GM19463 (cell line): ENCODE data around the gene BMP3.
A peak's percentile ranks its signal among the peaks of the same experiment; 100 is the strongest.

Experiments used
- ATAC-seq: cut with Tn5 transposase; IDR thresholded peaks from one replicate; pipeline ENCODE4 v1.9.1; 2021; ENCODE audit warnings: mild to moderate bottlenecking, moderate library complexity; ENCODE audit not compliant: unreplicated experiment

BMP3 gene

GRCh38 chr4:81040012-81040659, 9.6 kb downstream of the BMP3 start:
- ATAC-seq, result peak; percentile 61

GRCh38 chr4:81042578-81043365, 12.3 kb downstream of the BMP3 start:
- no peak for ATAC-seq

DNA sequence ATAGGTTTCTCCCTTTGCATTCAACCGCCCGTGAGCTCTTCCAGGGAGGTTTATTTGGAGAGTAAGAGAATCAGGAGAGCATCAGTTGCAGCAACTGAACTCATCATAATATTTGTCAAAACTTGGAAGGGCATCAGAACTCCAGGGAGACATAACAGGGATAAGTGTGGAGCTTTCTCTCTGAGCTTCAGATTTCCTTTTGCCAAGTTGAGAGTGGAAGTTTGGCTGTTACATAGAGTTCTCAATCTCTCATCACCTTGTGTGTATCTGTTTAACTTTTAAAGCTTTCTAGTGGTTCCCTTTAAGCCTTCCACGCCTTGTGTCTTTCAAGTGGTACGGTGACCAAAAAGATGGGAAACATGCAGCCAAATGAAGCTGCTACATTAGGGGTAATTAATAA, 18.8 kb downstream of the BMP3 start:
- ATAC-seq, result no peak

DNA sequence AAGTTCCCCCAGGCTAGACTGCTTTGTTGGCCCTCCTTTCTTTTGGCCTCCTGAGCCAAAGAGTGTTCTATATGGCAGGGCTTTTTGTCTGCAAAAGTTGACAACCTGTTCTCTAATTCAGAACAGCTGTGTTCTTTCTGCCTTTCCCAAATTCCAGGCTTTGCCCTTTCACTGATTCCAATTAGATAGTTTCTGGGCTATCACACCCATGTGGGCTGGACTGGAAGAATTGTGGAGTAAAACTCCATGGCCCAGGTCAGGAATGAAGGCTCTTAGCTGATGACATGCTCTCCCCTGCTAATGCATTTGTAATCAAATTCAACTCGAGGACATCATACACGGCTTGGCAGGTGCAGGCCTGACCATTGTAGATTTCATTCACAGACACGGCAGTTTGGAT, 19.4 kb downstream of the BMP3 start:
- no peak for ATAC-seq

GRCh38 chr4:81052119-81053068, 21.9 kb downstream of the BMP3 start:
- ATAC-seq, result peak; percentile 98

GRCh38 chr4:81058621-81059020, 28.1 kb downstream of the BMP3 start:
- no peak for ATAC-seq

DNA sequence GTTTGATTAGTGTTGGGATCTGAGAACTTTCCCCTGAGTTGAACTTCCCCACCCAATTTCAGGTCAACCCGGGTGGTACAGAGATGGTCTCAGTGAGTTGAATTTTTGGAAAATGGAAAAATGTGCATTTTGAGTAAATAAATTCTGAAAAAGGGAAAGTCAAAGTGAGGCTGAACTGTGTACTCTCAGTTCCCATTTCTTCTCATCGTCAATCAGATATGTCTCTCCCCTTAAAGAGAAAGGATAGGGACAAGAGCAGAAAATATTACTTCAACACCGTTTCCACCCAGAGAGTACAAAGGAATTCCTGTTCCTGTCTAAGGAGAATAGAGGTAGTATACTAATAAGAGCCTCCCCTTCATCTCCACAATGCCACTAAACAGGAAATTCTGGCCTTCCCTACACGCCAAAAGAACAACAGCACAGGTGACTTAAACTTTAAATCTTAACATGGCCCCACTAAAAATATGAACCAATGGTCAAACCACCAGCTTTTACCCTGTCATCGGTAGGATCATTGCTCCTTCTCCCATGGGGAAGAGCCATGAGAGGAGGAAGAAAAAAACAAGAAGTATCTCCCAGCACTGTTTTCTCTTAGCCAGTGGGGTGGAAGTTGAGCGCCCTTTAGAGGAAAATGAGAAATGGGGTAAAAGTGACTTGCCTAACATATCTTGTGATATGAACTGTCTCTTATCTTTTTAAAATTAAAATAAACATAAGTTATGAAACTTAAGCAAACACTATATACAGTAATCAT, 30.3 kb downstream of the BMP3 start:
- ATAC-seq, result no peak

DNA sequence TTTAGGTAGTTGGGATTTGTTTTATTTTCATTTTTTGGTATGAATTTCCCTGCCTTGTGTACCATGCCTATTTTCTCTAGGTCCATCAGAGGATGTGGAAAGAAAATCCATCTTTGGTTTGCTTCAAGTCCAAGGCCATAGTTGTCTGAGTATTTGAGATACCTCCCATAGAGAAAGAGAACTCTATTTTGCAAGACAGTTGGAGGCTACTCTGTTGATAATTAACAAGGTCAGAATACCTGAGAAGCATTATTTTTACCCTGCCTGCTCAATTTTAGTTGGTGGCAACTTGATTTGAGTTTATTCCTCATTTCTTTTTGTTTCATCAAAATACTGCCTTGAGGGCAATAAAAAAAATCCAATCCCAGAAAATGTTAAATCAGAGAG, 30.8 kb downstream of the BMP3 start:
- no peak for ATAC-seq

- no peak for ATAC-seq
These were observed 31.5 kb downstream of the BMP3 start for GRCh38 chr4:81062001-81062400.

GRCh38 chr4:81065446-81065845, 34.9 kb downstream of the BMP3 start:
- no peak for ATAC-seq

GRCh38 chr4:81069706-81070331, 39.3 kb downstream of the BMP3 start:
- peak; percentile 95 for ATAC-seq

DNA sequence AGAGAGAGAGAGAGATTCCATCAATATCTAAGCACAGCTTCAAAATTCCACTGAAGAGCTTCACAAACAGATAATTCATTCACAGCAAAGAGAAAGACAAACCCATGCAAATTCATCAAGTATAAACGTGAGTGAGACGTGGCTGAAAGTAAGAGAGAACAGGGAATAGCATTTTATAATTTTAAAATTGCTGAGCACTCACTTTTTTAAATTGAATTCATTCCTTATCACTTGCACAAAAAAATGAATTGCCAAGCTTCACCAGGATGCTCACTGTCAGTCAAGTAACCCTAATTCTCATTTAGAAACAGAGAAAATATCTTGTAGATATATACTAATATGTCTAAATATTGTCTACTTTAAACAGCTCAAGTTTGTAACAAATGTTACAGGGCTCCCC, 40.5 kb downstream of the BMP3 start:
- no peak for ATAC-seq

DNA sequence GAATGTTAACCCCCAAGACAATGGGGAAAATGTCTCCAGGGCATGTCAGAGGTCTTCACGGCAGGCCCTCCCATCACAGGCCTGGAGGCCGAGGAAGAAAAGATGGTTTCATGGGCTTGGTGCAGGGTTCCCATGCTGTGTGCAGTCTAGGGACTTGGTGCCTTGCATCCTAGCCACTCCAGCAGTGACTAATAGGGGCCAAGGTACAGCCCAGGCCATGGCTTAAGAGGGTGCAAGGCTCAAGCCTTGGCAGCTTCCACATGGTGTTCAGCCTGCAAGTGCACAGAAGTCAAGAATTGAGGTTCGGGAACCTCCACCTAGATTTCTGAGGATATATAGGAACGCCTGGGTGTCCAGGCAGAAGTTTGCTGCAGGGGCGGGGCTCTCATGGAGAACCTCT, 50.6 kb downstream of the BMP3 start:
- no peak for ATAC-seq

- ATAC-seq, result no peak
These were observed 53.5 kb downstream of the BMP3 start for GRCh38 chr4:81084029-81084428.

DNA sequence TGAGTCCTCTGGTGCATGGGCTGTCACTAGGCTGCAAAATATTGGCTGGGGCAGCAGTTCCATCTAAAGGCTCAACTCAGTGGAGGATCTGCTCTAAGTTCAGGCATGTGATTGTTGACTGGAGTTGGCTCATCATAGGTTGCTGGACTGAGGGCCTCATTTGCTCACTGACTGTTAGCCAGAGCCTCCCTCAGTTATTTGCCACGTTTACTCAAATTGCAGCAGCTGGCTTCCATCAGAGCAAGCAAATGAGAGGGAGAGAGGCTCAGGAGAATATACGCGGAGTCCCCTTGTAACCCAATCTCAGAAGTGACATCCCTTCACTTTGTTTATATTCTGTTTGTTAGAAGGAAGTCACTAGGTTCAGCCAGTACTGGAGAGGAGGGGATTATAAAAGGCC, 54.1 kb downstream of the BMP3 start:
- ATAC-seq, result no peak

GRCh38 chr4:81085291-81085690, 54.8 kb downstream of the BMP3 start:
- no peak for ATAC-seq

DNA sequence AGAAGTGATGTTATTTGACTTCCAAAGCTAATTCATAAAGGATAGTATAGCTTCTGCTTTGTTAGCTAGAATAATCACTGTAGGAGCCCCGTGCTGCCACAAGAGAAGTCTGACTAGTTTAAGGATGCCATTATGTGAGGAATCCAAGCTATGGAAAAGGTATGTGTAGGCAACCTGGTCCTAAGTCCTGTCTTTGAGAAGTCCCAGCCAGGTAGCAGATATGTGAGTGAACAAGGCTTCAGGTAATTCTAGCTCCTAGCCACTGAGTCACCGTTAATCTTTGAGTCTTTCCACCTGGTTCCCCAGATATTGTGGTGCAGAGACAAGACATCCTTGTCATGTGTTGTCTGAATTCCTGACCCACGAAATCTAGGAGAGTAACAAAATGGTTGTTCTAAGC, 55.5 kb downstream of the BMP3 start:
- no peak for ATAC-seq

DNA sequence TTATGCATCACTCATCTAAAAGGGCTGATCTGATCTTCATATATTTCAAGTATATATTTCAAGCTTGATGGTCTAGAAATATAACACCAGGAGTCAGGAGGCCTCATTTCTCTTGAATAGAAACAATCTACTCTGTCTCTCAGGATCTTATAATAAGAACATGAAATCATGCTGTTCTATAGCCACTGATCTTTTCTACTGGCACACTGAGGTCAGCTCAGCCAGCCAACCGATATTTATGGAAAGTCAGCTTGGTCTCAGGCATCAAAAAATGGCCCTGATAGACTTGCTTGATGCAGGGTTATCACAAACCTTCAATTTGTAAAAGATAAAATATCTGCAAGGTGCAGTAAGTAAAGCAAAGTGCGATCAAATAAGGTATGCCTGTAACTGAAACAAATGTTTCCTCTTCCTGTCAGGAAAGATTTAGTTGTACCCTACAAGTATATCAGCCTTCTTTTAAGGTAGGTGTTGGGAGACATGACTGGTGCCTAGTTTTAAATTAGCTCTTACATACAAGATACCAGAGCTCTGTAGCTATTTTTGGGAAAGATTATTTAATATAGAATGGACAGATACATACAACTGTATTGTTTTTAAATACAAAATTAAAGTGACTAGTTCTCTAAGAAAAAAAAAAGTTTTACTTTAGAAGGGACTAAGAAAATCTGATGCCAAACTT, 63.4 kb downstream of the BMP3 start:
- no peak for ATAC-seq

GRCh38 chr4:81095389-81095788, 64.9 kb downstream of the BMP3 start:
- no peak for ATAC-seq

DNA sequence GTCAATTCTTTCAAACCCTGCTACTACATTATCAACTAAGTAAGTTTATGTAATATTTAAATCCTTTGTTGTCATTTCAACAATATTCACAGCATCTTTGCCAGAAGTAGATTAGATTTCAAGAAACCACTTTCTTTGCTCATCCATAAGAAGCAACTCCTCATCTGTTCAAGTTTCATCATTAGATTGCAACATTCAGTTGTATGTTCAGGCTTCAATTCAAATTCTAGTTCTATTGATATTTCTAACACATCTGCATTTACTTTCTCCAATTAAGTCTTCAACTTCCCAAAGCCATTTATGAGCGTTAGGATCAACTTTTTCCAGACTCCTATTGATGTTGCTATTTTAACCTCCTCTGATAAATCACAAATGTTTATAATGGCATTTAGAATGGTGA, 66.1 kb downstream of the BMP3 start:
- no peak for ATAC-seq
